Hepatocyte (in vitro differentiated cells): ENCODE data around the gene ZNF648. TPM values are rescaled to one million over a fixed set of nuclear protein-coding genes. Genes with fewer than 3 reads are reported as not detected.
"Not testable (repeated sequence)": the region's sequence is repeated elsewhere in the genome, so short reads cannot be mapped to it uniquely, and the experiment has no call there.

Experiments used
- DNase-seq: peaks from one replicate; pipeline ENCODE4 v3.0.0-alpha.2; 2016; ENCODE audit warnings: low spot score
- H2AFZ ChIP-seq: fragments of 200-600 bp; sonication (generic); 2 replicates; pipeline ENCODE4 v1.6.0; 2016; ENCODE audit warnings: antibody characterized with exemption, mild to moderate bottlenecking
- H3K27ac ChIP-seq: fragments of 200-600 bp; sonication (generic); 2 replicates; pipeline ENCODE4 v1.5.1; 2016; ENCODE audit warnings: mild to moderate bottlenecking
- H3K27me3 ChIP-seq: fragments of 200-600 bp; sonication (generic); 2 replicates; pipeline ENCODE4 v1.6.1; 2016
- H3K36me3 ChIP-seq: fragments of 200-600 bp; sonication (generic); replicated peaks from 2 replicates; pipeline ENCODE4 v1.5.1; 2016; ENCODE audit warnings: low read depth; ENCODE audit not compliant: insufficient read depth
- H3K4me1 ChIP-seq: fragments of 200-600 bp; sonication (generic); 2 replicates; pipeline ENCODE4 v1.5.1; 2016; ENCODE audit warnings: mild to moderate bottlenecking, moderate library complexity; ENCODE audit not compliant: insufficient read depth
- H3K4me2 ChIP-seq: fragments of 200-600 bp; sonication (generic); 2 replicates; pipeline ENCODE4 v1.6.0; 2016
- H3K4me3 ChIP-seq: fragments of 200-600 bp; sonication (generic); 2 replicates; pipeline ENCODE4 v1.5.1; 2016; ENCODE audit warnings: mild to moderate bottlenecking
- H3K79me2 ChIP-seq: fragments of 200-600 bp; sonication (generic); 2 replicates; pipeline ENCODE4 v1.6.0; 2017; ENCODE audit warnings: mild to moderate bottlenecking
- H3K9me2 ChIP-seq: fragments of 200-600 bp; sonication (generic); replicated peaks from 2 replicates; pipeline ENCODE4 v1.6.0; 2017; ENCODE audit warnings: mild to moderate bottlenecking; ENCODE audit not compliant: insufficient read depth
- H3K9me3 ChIP-seq: fragments of 200-600 bp; sonication (generic); 2 replicates; pipeline ENCODE4 v1.5.1; 2016; ENCODE audit warnings: low read depth, mild to moderate bottlenecking
- H4K20me1 ChIP-seq: fragments of 200-600 bp; sonication (generic); 2 replicates; pipeline ENCODE4 v1.6.0; 2016; ENCODE audit warnings: mild to moderate bottlenecking; ENCODE audit not compliant: insufficient read depth, poor library complexity, severe bottlenecking
- EZH2 ChIP-seq: fragments of 200-600 bp; sonication (generic); IDR thresholded peaks from 2 replicates; pipeline ENCODE4 v1.6.1; 2016; ENCODE audit warnings: antibody characterized with exemption, mild to moderate bottlenecking, borderline replicate concordance
- EZH2phosphoT487 ChIP-seq: fragments of 200-600 bp; sonication (generic); IDR thresholded peaks from one replicate; pipeline ENCODE4 v1.6.1; 2018; ENCODE audit warnings: antibody characterized with exemption, mild to moderate bottlenecking, low read depth, moderate library complexity; ENCODE audit not compliant: unreplicated experiment, severe bottlenecking
- WGBS: methylation state at CpG from one replicate; pipeline ENCODE4 v1.1.6; 2016; ENCODE audit warnings: low lambda C conversion rate; ENCODE audit errors: missing lambda C conversion rate; 5-methylcytosine and 5-hydroxymethylcytosine counted together
- polyA plus RNA-seq: library from polyadenylated mRNA; unstranded; fragments of >200 nt; fragmentation: Nextera tagmentation; extraction: Ambion mirVana; gene quantifications from 2 replicates; pipeline ENCODE4 v1.2.1, GENCODE V29; 2016
- total RNA-seq: library from RNA; depleted of rRNA; stranded (reverse); fragments of >200 nt; gene quantifications from 2 replicates; pipeline ENCODE4 v1.2.3, GENCODE V29; 2014
- TF ChIP-seq, protein P1 (sequence below): fragments of 200-600 bp; sonication (generic); IDR thresholded peaks from 2 replicates; pipeline ENCODE4 v1.5.1; 2016; ENCODE audit warnings: antibody characterized with exemption, mild to moderate bottlenecking; ENCODE audit not compliant: poor library complexity

Gene ZNF648
- total and polyA plus RNA-seq, 2 experiments from 2014 or later = 0.23 TPM; not detected in 1

DNA sequence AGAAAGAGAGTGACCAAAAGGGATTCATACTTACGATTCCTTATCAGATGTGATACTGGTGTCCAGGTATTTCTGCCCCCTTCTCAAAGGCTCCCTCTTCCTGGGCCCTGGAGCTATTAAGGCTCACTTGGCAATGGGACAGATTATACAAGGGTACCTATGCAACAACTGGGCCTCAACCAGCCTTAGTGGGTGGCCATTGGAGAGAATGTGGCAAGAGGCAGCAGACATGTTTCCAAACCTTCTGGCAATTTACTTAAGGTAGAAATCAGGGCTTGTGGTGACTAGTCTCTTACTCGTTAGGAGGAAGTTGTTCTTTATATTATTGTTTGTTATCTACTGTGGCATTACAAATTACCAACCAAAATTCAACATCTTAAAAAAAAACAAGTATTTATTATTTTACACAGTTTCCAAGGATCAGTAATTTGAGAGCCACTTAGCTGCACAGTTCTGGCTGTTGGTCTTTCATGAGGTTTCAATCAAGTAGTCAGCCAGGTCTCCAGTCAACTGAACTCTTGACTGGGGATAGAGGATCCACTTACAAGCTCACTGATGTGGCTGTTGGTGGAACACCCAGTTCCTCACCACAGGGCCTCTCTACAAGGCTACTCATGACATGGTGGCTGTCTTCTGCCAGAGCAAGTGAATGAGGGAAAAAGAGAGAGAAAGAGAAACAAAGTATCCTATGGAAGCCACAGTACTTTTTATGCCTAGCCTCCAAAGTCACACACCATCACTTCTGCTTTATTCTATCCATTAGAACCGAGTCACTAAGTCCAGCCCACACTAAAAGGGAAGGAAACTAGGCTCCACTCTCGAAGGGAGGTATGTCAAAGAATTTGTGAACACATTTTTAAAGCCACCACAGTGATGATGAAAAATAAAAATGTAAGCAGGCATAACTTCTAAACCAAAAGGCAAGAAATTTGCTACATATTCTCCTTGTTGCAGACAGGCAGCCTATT, 10.7 kb downstream of the ZNF648 start:
- no peaks in the 10 kb centered on the region for H3K36me3 ChIP-seq
- no peak overlapping the region for H2AFZ ChIP-seq
- no peaks in the 10 kb centered on the region for H3K27me3 ChIP-seq
- no peak overlapping the region for H3K4me2 ChIP-seq
- H3K9me2 ChIP-seq = no peaks in the 10 kb centered on the region
- DNase-seq = no peak
- no peaks in the 10 kb centered on the region for H4K20me1 ChIP-seq
- no peak for TF ChIP-seq EZH2
- TF ChIP-seq, protein P1, sequence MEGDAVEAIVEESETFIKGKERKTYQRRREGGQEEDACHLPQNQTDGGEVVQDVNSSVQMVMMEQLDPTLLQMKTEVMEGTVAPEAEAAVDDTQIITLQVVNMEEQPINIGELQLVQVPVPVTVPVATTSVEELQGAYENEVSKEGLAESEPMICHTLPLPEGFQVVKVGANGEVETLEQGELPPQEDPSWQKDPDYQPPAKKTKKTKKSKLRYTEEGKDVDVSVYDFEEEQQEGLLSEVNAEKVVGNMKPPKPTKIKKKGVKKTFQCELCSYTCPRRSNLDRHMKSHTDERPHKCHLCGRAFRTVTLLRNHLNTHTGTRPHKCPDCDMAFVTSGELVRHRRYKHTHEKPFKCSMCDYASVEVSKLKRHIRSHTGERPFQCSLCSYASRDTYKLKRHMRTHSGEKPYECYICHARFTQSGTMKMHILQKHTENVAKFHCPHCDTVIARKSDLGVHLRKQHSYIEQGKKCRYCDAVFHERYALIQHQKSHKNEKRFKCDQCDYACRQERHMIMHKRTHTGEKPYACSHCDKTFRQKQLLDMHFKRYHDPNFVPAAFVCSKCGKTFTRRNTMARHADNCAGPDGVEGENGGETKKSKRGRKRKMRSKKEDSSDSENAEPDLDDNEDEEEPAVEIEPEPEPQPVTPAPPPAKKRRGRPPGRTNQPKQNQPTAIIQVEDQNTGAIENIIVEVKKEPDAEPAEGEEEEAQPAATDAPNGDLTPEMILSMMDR = no peak
- TF ChIP-seq EZH2phosphoT487 = no peak
- no peaks in the 10 kb centered on the region for H3K79me2 ChIP-seq
- no peak overlapping the region for H3K4me3 ChIP-seq
- no peak overlapping the region for H3K27ac ChIP-seq
- no peaks in the 10 kb centered on the region for H3K9me3 ChIP-seq
- WGBS = 84% methylated on average over 4 of the region's 4 CpGs
- no peaks in the 10 kb centered on the region for H3K4me1 ChIP-seq

DNA sequence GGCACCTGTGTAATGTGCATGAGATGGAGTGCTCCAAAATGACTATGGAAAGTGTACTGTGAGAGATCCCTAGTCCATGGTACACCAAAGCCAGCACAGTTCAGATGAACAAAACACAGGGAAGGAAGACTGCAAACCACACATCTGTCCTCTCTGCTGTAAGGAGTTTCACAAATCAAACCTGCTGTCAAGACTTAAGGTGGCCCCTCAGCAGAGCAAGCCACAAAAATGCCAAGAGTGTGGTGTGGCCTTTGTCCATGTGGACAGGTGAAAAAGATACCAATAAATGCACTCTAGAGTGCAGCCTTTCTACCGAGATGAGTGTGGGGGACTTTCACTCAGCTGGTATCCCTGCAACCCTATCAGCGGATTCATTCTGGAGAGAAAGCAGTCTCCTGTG, 12.9 kb downstream of the ZNF648 start:
- H3K9me3 ChIP-seq = no peaks in the 10 kb centered on the region
- WGBS = 85% methylated on average over 2 of the region's 2 CpGs
- H3K4me3 ChIP-seq = no peak overlapping the region
- no peak for DNase-seq
- no peaks in the 10 kb centered on the region for H3K9me2 ChIP-seq
- no peak overlapping the region for H3K4me2 ChIP-seq
- H3K27me3 ChIP-seq = no peaks in the 10 kb centered on the region
- no peaks in the 10 kb centered on the region for H4K20me1 ChIP-seq
- no peak for TF ChIP-seq EZH2
- no peak for TF ChIP-seq EZH2phosphoT487
- TF ChIP-seq, protein P1 = no peak
- no peaks in the 10 kb centered on the region for H3K36me3 ChIP-seq
- H2AFZ ChIP-seq = no peak overlapping the region
- H3K27ac ChIP-seq = no peak overlapping the region
- H3K79me2 ChIP-seq = no peaks in the 10 kb centered on the region
- no peaks in the 10 kb centered on the region for H3K4me1 ChIP-seq

DNA sequence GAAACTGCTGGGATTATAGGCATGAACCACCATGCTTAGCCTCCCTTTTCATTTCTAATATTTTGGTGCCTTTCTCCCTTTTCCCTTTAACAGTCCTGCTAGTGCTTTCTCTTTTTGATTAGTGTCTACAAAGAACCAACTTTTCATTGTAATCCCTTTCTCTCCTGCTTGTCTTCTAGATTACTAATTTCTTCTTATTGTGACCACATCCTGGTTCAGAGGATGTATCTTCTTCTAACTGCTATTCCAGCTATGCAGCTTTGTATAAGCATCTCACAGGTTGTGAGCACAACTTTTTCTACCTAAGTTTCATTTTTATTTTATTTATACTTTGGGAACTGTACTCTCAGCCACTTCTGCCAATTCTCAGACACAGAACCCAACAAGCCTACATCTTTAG, 14.7 kb downstream of the ZNF648 start:
- Histone ChIP-seq H3K27ac (no peak overlapping the region), H2AFZ (no peak overlapping the region), H3K4me3 (no peak overlapping the region), H3K79me2 (no peaks in the 10 kb centered on the region), H3K4me1 (no peaks in the 10 kb centered on the region), H3K27me3 (no peaks in the 10 kb centered on the region), H4K20me1 (no peaks in the 10 kb centered on the region), H3K4me2 (no peak overlapping the region), H3K9me3 (no peaks in the 10 kb centered on the region), H3K36me3 (no peaks in the 10 kb centered on the region), H3K9me2 (no peaks in the 10 kb centered on the region)
- no peak for DNase-seq
- TF ChIP-seq EZH2 (no peak), EZH2phosphoT487 (no peak)
- TF ChIP-seq, protein P1 = no peak

DNA sequence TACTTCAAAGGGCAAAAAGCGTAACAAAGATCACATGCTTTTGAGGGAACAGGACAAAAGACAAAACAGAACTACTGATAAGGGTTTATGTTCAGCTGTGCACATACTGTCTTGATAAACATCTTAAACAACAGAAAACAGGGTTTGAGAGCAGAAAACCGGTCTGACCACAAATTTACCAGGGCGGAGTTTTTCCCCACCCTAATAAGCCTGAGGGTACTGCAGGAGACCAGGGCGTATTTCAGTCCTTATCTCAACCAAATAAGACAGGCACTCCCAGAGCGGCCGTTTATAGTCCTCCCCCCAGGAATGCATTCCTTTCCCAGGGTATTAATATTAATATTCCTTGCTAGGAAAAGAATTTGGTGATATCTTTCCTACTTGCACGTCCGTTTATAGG, 16.0 kb downstream of the ZNF648 start:
- 79% methylated on average over 8 of the region's 8 CpGs for WGBS
- H3K4me1 ChIP-seq, DNase-seq, H4K20me1 ChIP-seq, H3K36me3 ChIP-seq, H3K9me3 ChIP-seq, H2AFZ ChIP-seq, H3K9me2 ChIP-seq, H3K4me3 ChIP-seq, H3K27me3 ChIP-seq, H3K79me2 ChIP-seq, H3K27ac ChIP-seq, H3K4me2 ChIP-seq: not testable (repeated sequence)
